BLaER1 treated with 17β-estradiol and CSF1 and Interleukin-3, amounts not matched to agents 10 nM and 100 nM (cell line): ENCODE data around the gene GXYLT2.
A peak's percentile ranks its signal among the peaks of the same experiment; 100 is the strongest.

Source experiments
- H3K27ac ChIP-seq, 11 experiments: shearing (Covaris generic); formaldehyde crosslinking; 2 replicates each; pipeline ENCODE4 v1.8.1; 2022
- H3K27me3 ChIP-seq, 11 experiments: shearing (Covaris generic); formaldehyde crosslinking; 2 replicates each; pipeline ENCODE4 v1.8.1; 2022
- H3K36me3 ChIP-seq, 11 experiments: shearing (Covaris generic); formaldehyde crosslinking; 2 replicates each; pipeline ENCODE4 v1.8.1; 2022
- H3K4me1 ChIP-seq, 10 experiments: shearing (Covaris generic); formaldehyde crosslinking; 2 replicates each; pipeline ENCODE4 v1.8.1; 2022
- H3K4me2 ChIP-seq, 11 experiments: shearing (Covaris generic); formaldehyde crosslinking; 2 replicates each; pipeline ENCODE4 v1.8.1; 2022
- H3K4me3 ChIP-seq, 10 experiments: shearing (Covaris generic); formaldehyde crosslinking; 2 replicates each; pipeline ENCODE4 v1.8.1; 2022
- H3K9ac ChIP-seq, 11 experiments: shearing (Covaris generic); formaldehyde crosslinking; 2 replicates each; pipeline ENCODE4 v1.8.1; 2022
- H3K9me3 ChIP-seq, 11 experiments: shearing (Covaris generic); formaldehyde crosslinking; replicated peaks in 1 of 11; 2 replicates each; pipeline ENCODE4 v1.8.1; 2022
- H4K20me1 ChIP-seq, 11 experiments: shearing (Covaris generic); formaldehyde crosslinking; 2 replicates each; pipeline ENCODE4 v1.8.1; 2022
- Cebpa-rat ChIP-seq, 11 experiments: shearing (Covaris generic); IDR thresholded peaks; 2 replicates each; pipeline ENCODE4 v1.8.1; 2022

The GXYLT2 gene

DNA sequence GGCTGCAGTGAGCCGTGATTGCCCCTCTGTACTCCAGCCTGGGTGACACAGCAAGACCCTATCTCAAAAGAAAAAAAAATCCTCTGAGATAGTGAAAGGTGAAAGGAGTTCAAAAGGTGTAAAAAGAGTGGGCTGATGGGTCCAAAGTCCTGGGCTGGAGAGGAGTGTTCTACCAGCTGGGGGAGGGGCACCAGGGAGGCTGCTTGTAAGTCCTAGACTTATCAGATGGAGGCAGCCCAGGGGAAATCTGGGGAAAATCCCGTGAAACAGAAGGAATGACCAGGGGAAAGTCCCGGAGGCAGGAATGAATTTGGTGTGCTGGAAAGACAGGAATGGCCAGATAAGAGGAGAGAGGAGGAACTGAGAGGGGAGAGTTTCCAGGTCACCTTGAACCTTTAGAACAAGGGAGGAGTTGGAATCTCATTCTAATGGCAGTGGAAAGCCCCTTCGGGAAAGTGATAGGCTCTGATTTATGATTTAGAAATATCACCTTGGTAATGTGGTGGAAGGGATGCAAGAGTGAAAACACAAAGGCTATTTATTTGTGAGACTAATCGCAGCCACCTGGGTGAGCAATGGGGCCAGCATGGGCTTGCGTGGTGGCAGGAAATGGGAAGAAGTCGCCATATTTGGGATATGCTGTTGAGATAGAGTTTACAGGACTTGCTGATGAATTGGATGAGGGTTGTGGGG is 85.3 kb downstream of the GXYLT2 start:
- H3K36me3 ChIP-seq, result no peaks in the 10 kb centered on the region
- H3K9ac ChIP-seq, result no peak overlapping the region
- H3K4me2 ChIP-seq, result no peak overlapping the region; a peak in 1 of 22 replicates
- H3K27ac ChIP-seq, result no peak overlapping the region
- H3K27me3 ChIP-seq, result no peaks in the 10 kb centered on the region
- peaks cover 0 to 6% (median 0%) of the 10 kb centered on the region in 10 experiments; a peak in 3 of 20 replicates for H3K4me1 ChIP-seq
- no peaks in the 10 kb centered on the region for H4K20me1 ChIP-seq
- H3K4me3 ChIP-seq, result no peak overlapping the region
- H3K9me3 ChIP-seq, result peaks cover 0 to 9% (median 0%) of the 10 kb centered on the region in 11 experiments; a peak in 3 of 22 replicates
- TF ChIP-seq Cebpa-rat (IDR thresholded peaks at IDR 0.05), result no peak

DNA sequence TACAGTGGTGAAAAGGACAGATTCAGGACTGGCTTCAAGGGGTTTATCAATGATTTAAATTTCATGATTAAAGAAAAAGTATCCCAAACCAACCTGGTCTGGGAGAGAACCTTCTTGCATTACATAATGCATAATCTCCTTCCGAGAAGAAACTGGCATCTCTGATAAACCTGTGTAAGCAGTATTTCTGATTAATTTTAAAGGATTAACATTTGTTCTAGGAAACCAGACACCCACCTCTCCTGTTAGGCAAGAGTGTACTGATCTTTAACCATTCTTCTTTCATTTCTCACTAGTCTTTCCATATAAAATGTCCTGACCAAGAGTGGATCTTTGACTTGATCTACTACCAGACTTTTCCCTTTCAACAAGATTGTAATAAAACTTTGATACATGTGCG is 85.9 kb downstream of the GXYLT2 start:
- TF ChIP-seq Cebpa-rat (IDR thresholded peaks at IDR 0.05), result no peak
- H3K9ac ChIP-seq, result no peak overlapping the region
- H3K4me2 ChIP-seq, result no peak overlapping the region
- no peaks in the 10 kb centered on the region for H4K20me1 ChIP-seq
- no peaks in the 10 kb centered on the region for H3K36me3 ChIP-seq
- H3K27me3 ChIP-seq, result no peaks in the 10 kb centered on the region
- peaks cover 0 to 9% (median 0%) of the 10 kb centered on the region in 11 experiments; a peak in 3 of 22 replicates for H3K9me3 ChIP-seq
- H3K27ac ChIP-seq, result no peak overlapping the region
- no peak overlapping the region for H3K4me3 ChIP-seq
- peaks cover 0 to 6% (median 0%) of the 10 kb centered on the region in 10 experiments; a peak in 3 of 20 replicates for H3K4me1 ChIP-seq

DNA sequence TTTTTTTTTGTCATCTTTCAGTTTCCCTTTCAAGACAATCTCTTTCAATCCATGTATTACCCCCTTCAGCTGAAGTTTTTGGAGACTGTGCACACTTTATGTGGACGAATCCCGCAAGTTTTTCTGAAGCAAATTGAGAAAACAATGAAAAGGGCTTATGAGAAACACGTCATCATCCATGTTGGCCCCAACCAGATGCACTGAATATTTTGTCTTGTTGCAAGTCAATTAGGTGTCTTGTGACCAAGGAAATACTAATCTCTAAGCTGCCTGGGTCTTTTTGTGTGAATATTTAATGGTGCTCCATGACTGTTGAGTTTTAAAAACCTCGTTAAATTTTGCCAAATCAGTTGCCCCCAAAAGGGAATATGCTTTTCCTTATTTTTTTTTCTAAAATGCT is 87.1 kb downstream of the GXYLT2 start:
- Histone ChIP-seq H3K9me3 (peaks cover 0 to 9% (median 0%) of the 10 kb centered on the region in 11 experiments; a peak in 3 of 22 replicates), H3K4me1 (peaks cover 0 to 6% (median 0%) of the 10 kb centered on the region in 10 experiments; a peak in 3 of 20 replicates), H3K27me3 (no peaks in the 10 kb centered on the region), H3K9ac (no peak overlapping the region), H3K4me3 (no peak overlapping the region), H3K4me2 (no peak overlapping the region), H3K27ac (no peak overlapping the region), H3K36me3 (no peaks in the 10 kb centered on the region), H4K20me1 (no peaks in the 10 kb centered on the region)
- TF ChIP-seq Cebpa-rat (IDR thresholded peaks at IDR 0.05), result no peak

DNA sequence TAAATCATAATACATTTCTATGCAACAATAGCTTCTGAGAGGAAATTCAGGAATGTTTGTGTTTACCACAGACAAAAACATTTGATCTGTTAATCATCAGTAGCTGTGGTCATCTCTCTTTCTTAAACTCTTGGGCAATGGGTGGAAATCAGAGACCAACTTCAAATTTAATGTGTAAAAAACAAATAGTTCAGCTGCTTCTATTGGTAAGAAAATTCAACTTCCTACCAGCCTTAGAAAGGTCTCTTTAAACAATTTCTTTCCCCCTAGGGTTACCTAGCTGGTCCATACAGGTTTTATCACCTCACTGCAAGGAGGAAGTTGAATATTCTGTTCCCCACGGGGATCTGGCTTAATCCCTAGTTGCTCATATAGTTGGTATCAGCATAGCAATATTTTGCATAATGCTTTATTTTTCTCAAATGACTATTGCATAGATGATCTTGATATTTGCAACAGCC is 88.5 kb downstream of the GXYLT2 start:
- Histone ChIP-seq H3K4me1 (peaks cover 0 to 6% (median 0%) of the 10 kb centered on the region in 10 experiments; a peak in 3 of 20 replicates), H3K9me3 (peaks cover 0 to 9% (median 0%) of the 10 kb centered on the region in 11 experiments; a peak in 3 of 22 replicates), H3K27me3 (no peaks in the 10 kb centered on the region), H3K4me2 (peak overlapping the region in 2 of 11 experiments; percentile 4 to 9; a peak in 2 of 22 replicates), H3K36me3 (no peaks in the 10 kb centered on the region), H3K4me3 (no peak overlapping the region), H4K20me1 (no peaks in the 10 kb centered on the region), H3K27ac (no peak overlapping the region), H3K9ac (no peak overlapping the region)
- TF ChIP-seq Cebpa-rat (IDR thresholded peaks at IDR 0.05), result no peak

DNA sequence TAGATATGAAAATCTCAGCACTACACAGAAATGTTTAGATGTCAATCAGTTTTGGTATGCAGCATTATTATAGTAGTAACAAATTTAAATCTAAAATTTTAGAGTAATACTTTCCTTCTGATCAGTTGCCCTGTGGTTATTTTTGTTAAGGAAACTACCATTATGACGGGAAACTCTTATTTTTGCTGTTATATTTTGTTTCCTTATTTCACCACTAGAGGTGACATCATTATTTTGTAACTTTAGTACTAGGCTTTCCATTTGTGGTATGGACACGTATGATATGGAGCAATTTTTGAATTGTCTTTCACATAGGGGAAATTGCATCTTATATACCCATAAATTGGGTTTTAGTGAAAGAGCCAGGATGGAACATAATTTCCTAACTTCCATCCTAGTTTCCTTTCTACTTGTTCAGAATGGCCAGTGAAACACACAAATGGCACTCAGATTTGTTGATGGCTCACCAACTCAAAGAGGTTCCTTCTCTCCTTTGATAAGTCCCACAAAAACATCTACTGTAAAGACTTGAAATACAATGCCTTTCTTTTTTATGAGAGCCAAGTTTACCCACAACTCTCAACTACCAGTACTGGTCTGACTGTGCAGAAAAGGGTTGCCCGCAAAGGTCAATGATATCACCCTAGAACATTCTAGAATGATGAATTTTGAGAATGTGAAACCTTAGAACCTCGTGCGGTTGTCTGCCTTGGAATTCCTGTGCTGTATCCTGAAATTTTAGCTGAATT is 89.4 kb downstream of the GXYLT2 start:
- Histone ChIP-seq H3K9ac (no peak overlapping the region), H4K20me1 (no peaks in the 10 kb centered on the region), H3K4me1 (peaks cover 0 to 6% (median 0%) of the 10 kb centered on the region in 10 experiments; a peak in 5 of 20 replicates), H3K4me3 (no peak overlapping the region), H3K27me3 (no peaks in the 10 kb centered on the region), H3K9me3 (peaks cover 0 to 9% (median 0%) of the 10 kb centered on the region in 11 experiments; a peak in 3 of 22 replicates), H3K27ac (peak overlapping the region in 1 of 11 experiments; percentile 43; a peak in 6 of 22 replicates), H3K4me2 (no peak overlapping the region; a peak in 1 of 22 replicates), H3K36me3 (no peaks in the 10 kb centered on the region)
- no peak for TF ChIP-seq Cebpa-rat (IDR thresholded peaks at IDR 0.05)

DNA sequence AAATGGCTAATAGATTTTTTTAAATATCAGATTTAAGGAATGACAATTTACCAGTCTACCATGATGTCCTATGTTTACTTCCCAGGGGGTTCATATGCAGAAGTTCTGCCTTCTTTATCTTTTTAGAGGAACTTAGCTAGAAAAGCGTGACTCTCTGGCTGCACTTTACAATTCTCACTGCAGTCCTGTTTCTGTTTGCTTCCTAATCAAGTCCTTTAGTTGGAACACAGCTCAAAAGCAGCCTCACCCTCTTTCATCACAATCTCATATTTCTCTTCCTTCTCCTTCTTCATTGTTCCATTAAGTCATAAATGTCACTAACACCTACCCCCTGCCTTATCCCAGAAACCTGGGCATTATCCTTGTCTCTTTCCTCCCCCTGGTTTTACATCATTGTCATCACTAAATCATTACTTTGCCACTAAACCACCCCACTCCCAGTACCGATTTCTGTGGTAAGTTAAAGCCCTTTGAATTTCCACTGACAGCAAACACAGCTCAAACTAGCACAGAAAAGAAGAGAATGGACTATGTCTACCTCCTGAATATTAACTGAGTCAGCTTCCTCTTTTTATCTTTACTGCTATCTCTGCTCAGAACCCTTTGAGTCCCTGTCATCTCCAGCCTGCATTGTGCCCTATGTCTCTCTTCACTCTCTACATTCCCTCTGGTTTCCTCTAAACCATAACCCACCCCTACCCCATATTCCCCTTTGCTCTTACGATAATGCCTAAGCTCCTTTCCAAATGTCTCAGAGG is 94.9 kb downstream of the GXYLT2 start:
- peaks cover 0 to 14% (median 0%) of the 10 kb centered on the region in 10 experiments; a peak in 7 of 20 replicates for H3K4me1 ChIP-seq
- no peak overlapping the region for H3K9ac ChIP-seq
- 0 out of 22 replicates have a peak, but pooled peaks cover 0 to 3% (median 0%) of the 10 kb centered on the region in 11 experiments for H3K36me3 ChIP-seq
- H3K9me3 ChIP-seq, result peaks cover 15 to 27% (median 23%) of the 10 kb centered on the region in 11 experiments
- H3K4me2 ChIP-seq, result peak overlapping the region in 3 of 11 experiments; percentile 17 to 51 (median 49); a peak in 5 of 22 replicates
- H4K20me1 ChIP-seq, result no peaks in the 10 kb centered on the region
- no peak overlapping the region for H3K4me3 ChIP-seq
- TF ChIP-seq Cebpa-rat (IDR thresholded peaks at IDR 0.05), result no peak
- no peaks in the 10 kb centered on the region for H3K27me3 ChIP-seq
- no peak overlapping the region for H3K27ac ChIP-seq

DNA sequence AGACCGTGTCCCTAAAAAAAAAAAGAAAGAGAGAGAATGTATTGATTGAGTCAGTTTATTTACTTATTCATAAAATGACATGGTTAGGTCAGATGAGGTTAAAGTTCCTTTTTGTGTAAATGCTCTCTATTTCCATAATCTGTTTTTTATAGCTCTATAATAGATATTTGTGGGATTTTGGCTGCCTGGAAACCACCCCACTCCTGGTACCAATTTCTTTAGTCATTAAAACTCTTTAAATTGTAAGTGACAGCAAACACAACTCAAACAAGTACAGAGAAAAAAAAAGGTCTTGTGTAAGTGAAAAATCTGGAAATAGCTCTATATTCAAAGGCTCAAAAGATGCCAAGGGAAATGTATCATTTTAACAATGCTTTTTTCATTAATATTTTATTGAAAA is 97.7 kb downstream of the GXYLT2 start:
- Histone ChIP-seq H3K4me3 (no peak overlapping the region), H3K9me3 (peaks cover 15 to 27% (median 21%) of the 10 kb centered on the region in 11 experiments), H4K20me1 (no peaks in the 10 kb centered on the region), H3K27ac (no peak overlapping the region), H3K4me1 (peaks cover 0 to 14% (median 0%) of the 10 kb centered on the region in 10 experiments; a peak in 7 of 20 replicates), H3K36me3 (0 out of 22 replicates have a peak, but pooled peaks cover 0 to 3% (median 0%) of the 10 kb centered on the region in 11 experiments), H3K9ac (no peak overlapping the region), H3K4me2 (no peak overlapping the region), H3K27me3 (no peaks in the 10 kb centered on the region)
- TF ChIP-seq Cebpa-rat (IDR thresholded peaks at IDR 0.05), result no peak

DNA sequence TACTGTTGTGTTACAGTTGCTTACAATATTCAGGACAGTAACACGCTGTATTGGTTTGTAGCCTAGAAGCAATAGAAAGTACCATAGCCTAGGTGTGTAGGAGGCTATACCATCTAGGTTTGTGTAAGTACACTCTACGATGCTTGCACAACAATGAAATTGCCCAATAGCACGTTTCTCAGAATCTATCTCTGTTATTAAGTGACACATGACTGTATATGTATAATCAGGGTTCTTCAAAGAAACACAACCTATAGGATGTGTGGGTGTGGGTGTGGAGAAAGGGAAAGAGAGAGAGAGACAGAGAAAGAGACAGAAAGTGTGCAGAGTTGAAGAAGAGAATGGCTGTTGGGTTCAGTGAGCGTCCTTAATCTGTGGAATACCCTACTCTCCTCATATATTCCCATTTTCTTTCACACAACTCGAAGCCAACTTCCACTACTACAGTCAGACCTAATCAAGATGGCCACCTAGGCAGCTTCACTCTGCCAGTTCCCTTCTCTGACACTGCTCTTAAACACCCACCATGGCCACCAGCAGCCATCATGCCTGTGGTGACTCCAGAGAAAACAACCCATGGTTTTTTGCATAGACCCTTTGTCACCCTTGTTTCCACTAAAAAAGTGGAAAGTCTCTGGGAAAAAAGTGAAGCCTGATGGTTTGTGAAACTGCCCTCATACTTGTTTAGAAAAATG is 103.0 kb downstream of the GXYLT2 start:
- Histone ChIP-seq H3K4me2 (no peak overlapping the region), H3K4me1 (peaks cover 0 to under 1% (median 0%) of the 10 kb centered on the region in 10 experiments; a peak in 1 of 20 replicates), H3K4me3 (no peak overlapping the region), H3K27me3 (no peaks in the 10 kb centered on the region), H3K9me3 (peaks cover 0 to 9% (median 6%) of the 10 kb centered on the region in 11 experiments; a peak in 19 of 22 replicates), H4K20me1 (no peaks in the 10 kb centered on the region), H3K27ac (no peak overlapping the region), H3K9ac (no peak overlapping the region), H3K36me3 (no peaks in the 10 kb centered on the region)
- TF ChIP-seq Cebpa-rat (IDR thresholded peaks at IDR 0.05), result no peak
